Endothelial cell of umbilical vein (primary cell): ENCODE data around the gene R3HCC1L. TPM values are rescaled to one million over a fixed set of nuclear protein-coding genes. Genes with fewer than 3 reads are reported as not detected.

ENCODE experiments used
- BruUV-seq: library from RNA; stranded (reverse); fragments of 400-500 nt; replicated peaks from 2 replicates; lab custom pipeline; 2021; lab: Mats Ljungman, UMichigan
- CTCF ChIA-PET: fragments of 300-600, 350-600 bp; sonication (Branson Sonifier 250); formaldehyde crosslinking; loops from one replicate; lab custom pipeline; 2021; ENCODE audit warnings: antibody characterized with exemption, inconsistent platforms; lab: Charles Lee
- POLR2A ChIA-PET: fragments of 300-600, 350-600 bp; sonication (Branson Sonifier 250); formaldehyde crosslinking; loops from one replicate; lab custom pipeline; 2021; ENCODE audit warnings: antibody characterized with exemption, inconsistent platforms; lab: Charles Lee
- DNase-seq: peaks from one replicate; pipeline ENCODE4 v3.0.0-alpha.2; 2011; ENCODE audit warnings: low read depth, low spot score
- FAIRE-seq: peaks from 2 replicates; lab custom pipeline; 2011; peaks lifted over from hg19 to GRCh38; lab: Jason Lieb, UNC
- H2AFZ ChIP-seq: 2 replicates; pipeline ENCODE4 v1.6.0; 2012; ENCODE audit warnings: low read depth, low read length, control low read depth, inconsistent platforms
- H3K27ac ChIP-seq: 2 replicates; pipeline ENCODE4 v1.5.1; 2011; ENCODE audit warnings: low read depth, mild to moderate bottlenecking, control low read depth, low read length, moderate library complexity; ENCODE audit not compliant: insufficient read depth
- H3K27me3 ChIP-seq, 2 experiments: 2 replicates each; pipeline versions ENCODE4 v1.6.0 to v1.6.1; 2011; ENCODE audit warnings: low read length in 2 of 2, mixed read lengths in 1 of 2; ENCODE audit not compliant: control insufficient read depth in 2 of 2, insufficient read depth in 2 of 2
- H3K36me3 ChIP-seq, 2 experiments: 2 replicates in 1 of 2; 3 replicates in 1 of 2; pipeline ENCODE4 v1.5.1; 2011; ENCODE audit warnings: low read length in 2 of 2, mild to moderate bottlenecking in 1 of 2, moderate library complexity in 1 of 2; ENCODE audit not compliant: control insufficient read depth in 2 of 2, insufficient read depth in 2 of 2; ENCODE audit errors: extremely low read depth in 1 of 2
- H3K4me1 ChIP-seq: 3 replicates; pipeline ENCODE4 v1.5.1; 2011; ENCODE audit warnings: mild to moderate bottlenecking, low read length; ENCODE audit not compliant: control insufficient read depth, insufficient read depth; ENCODE audit errors: extremely low read depth
- H3K4me2 ChIP-seq: 2 replicates; pipeline ENCODE4 v1.6.1; 2011; ENCODE audit warnings: low read length, control low read depth, mixed read lengths; ENCODE audit not compliant: insufficient read depth
- H3K4me3 ChIP-seq, 3 experiments: fragments of 200-600 bp in 1 of 3; sonication (generic), shearing (Covaris generic) in 1 of 3; replicated peaks in 1 of 3; 2 replicates each; pipeline ENCODE4 v1.5.1; 2011 to 2016; ENCODE audit warnings: control low read depth in 3 of 3, low read length in 3 of 3, mild to moderate bottlenecking in 2 of 3, inconsistent platforms in 1 of 3, low read depth in 1 of 3, moderate library complexity in 1 of 3; ENCODE audit not compliant: insufficient read depth in 1 of 3
- H3K79me2 ChIP-seq: 2 replicates; pipeline ENCODE4 v1.6.0; 2012; ENCODE audit warnings: low read length, inconsistent platforms; ENCODE audit not compliant: control insufficient read depth, insufficient read depth
- H3K9ac ChIP-seq: replicated peaks from 2 replicates; pipeline ENCODE3; 2011; ENCODE audit warnings: low read length, control low read depth; ENCODE audit not compliant: insufficient read depth; ENCODE audit errors: extremely low read depth
- H3K9me1 ChIP-seq: replicated peaks from 3 replicates; pipeline ENCODE4 v1.6.0; 2011; ENCODE audit warnings: mild to moderate bottlenecking, low read length; ENCODE audit not compliant: control insufficient read depth, insufficient read depth; ENCODE audit errors: extremely low read depth
- H3K9me3 ChIP-seq: replicated peaks from 2 replicates; pipeline ENCODE4 v1.5.1; 2012; ENCODE audit warnings: low read length, inconsistent platforms; ENCODE audit not compliant: control insufficient read depth, insufficient read depth
- H4K20me1 ChIP-seq: replicated peaks from 2 replicates; pipeline ENCODE3; 2011; ENCODE audit warnings: mild to moderate bottlenecking, low read length; ENCODE audit not compliant: control insufficient read depth, insufficient read depth; ENCODE audit errors: extremely low read depth
- CTCF ChIP-seq, 2 donors: IDR thresholded peaks; 1 replicate in 1 of 2; 2 replicates in 1 of 2; pipeline ENCODE4 v1.5.1; 2011; ENCODE audit warnings: low read length in 2 of 2, mild to moderate bottlenecking in 2 of 2, moderate library complexity in 2 of 2, control low read depth in 1 of 2, inconsistent platforms in 1 of 2, low read depth in 1 of 2; ENCODE audit not compliant: insufficient read depth in 1 of 2; ENCODE audit errors: extremely low read depth in 1 of 2
- EZH2 ChIP-seq: IDR thresholded peaks from 2 replicates; pipeline ENCODE4 v1.6.1; 2012; ENCODE audit warnings: borderline replicate concordance, low read depth, mild to moderate bottlenecking, moderate library complexity, low read length, inconsistent platforms; ENCODE audit not compliant: severe bottlenecking
- FOS ChIP-seq: IDR thresholded peaks from 2 replicates; pipeline ENCODE4 v1.6.1; 2011; ENCODE audit warnings: mild to moderate bottlenecking, low read length, moderate library complexity, borderline replicate concordance; ENCODE audit not compliant: insufficient read depth
- GATA2 ChIP-seq: IDR thresholded peaks from 2 replicates; pipeline ENCODE4 v1.7.0; 2011; ENCODE audit warnings: low read depth, mild to moderate bottlenecking, moderate library complexity, mixed read lengths, low read length; ENCODE audit not compliant: insufficient read length, insufficient read depth
- JUN ChIP-seq: IDR thresholded peaks from 2 replicates; pipeline ENCODE4 v1.6.1; 2011; ENCODE audit warnings: borderline replicate concordance, low read depth; ENCODE audit not compliant: insufficient read length, insufficient read depth
- MAX ChIP-seq: IDR thresholded peaks from 2 replicates; pipeline ENCODE4 v1.6.1; 2011; ENCODE audit not compliant: insufficient read depth, insufficient read length
- MYC ChIP-seq: IDR thresholded peaks from one replicate; pipeline ENCODE4 v1.6.1; 2011; ENCODE audit warnings: mild to moderate bottlenecking, low read depth, low read length
- POLR2A ChIP-seq: IDR thresholded peaks from 2 replicates; pipeline ENCODE4 v1.6.1; 2012; ENCODE audit warnings: low read depth, mild to moderate bottlenecking, control low read depth, low read length
- POLR2AphosphoS5 ChIP-seq: IDR thresholded peaks from 2 replicates; pipeline ENCODE4 v1.6.1; 2012; ENCODE audit warnings: low read depth, mild to moderate bottlenecking, control low read depth, low read length, moderate library complexity; ENCODE audit not compliant: insufficient read depth
- dilution Hi-C: fragments of 300-500 bp; cut with MboI; formaldehyde crosslinking; loops from one replicate; pipeline ENCODE4 v1.15.0; 2019; ENCODE audit warnings: low sequenced_read_pairs; ENCODE audit not compliant: extremely low pct_ligation_motif_present
- intact Hi-C: fragments of 100-400 bp; cut with micrococcal nuclease; formaldehyde crosslinking; loops from one replicate; pipeline ENCODE4 v1.10.0; 2022
- polyA plus RNA-seq, 4 experiments: library from polyadenylated mRNA; depleted of rRNA in 3 of 4; stranded (reverse) in 3 of 4; unstranded in 1 of 4; fragments of >200 nt; gene quantifications; 2 replicates each; pipeline versions ENCODE4 v1.2.1 to v1.2.3, GENCODE V29; 2011 to 2012; ENCODE audit warnings: missing spikeins in 1 of 4
- total RNA-seq: library from RNA; stranded (reverse); gene quantifications from 2 replicates; pipeline ENCODE4 v1.2.3, GENCODE V29; 2021

Gene R3HCC1L
- total and polyA plus RNA-seq, 2 donors (not counting 3 experiments of a cell fraction or from before 2014, with no cell fraction given), result 6.3 to 12.4 TPM

GRCh38 chr10:98287321-98287720 is 152.9 kb downstream of the R3HCC1L start:
- Histone ChIP-seq H3K79me2 (no peaks in the 10 kb centered on the region), H3K9ac (no peak overlapping the region), H3K4me1 (no peaks in the 10 kb centered on the region), H3K9me3 (no peaks in the 10 kb centered on the region), H4K20me1 (no peaks in the 10 kb centered on the region), H3K27ac (no peak overlapping the region), H3K4me2 (no peak overlapping the region), H3K9me1 (no peaks in the 10 kb centered on the region), H3K4me3 (no peak overlapping the region), H3K27me3 (peaks cover 10 to 22% of the 10 kb centered on the region in 2 experiments), H2AFZ (no peak overlapping the region), H3K36me3 (no peaks in the 10 kb centered on the region)
- FAIRE-seq (no peak), DNase-seq (no peak)
- TF ChIP-seq JUN (no peak), CTCF (IDR thresholded peaks at IDR 0.05; ENCODE audit: extremely low read depth in 1 of 2, insufficient read depth in 1 of 2, low read depth in 1 of 2, low read length in 2 of 2) (no peak), MYC (no peak), GATA2 (no peak), MAX (no peak), FOS (no peak), POLR2AphosphoS5 (no peak), POLR2A (no peak), EZH2 (no peak)
- intact Hi-C loops, result no loop called here
- ChIA-PET CTCF (interaction anchor here (0.8 to 1.4 kb wide), 3 partner anchors 9 to 117 kb away, joined by 3 read pairs; no protein-coding TSS in a partner anchor), POLR2A (no interaction called here)
- dilution Hi-C loops, result no loop called here
- no TSS peak for BruUV-seq
